Measurements from ENCODE around the gene MTMR12.
"Not testable (repeated sequence)": the region's sequence is repeated elsewhere in the genome, so short reads cannot be mapped to it uniquely, and the experiment has no call there.

The MTMR12 gene

DNA sequence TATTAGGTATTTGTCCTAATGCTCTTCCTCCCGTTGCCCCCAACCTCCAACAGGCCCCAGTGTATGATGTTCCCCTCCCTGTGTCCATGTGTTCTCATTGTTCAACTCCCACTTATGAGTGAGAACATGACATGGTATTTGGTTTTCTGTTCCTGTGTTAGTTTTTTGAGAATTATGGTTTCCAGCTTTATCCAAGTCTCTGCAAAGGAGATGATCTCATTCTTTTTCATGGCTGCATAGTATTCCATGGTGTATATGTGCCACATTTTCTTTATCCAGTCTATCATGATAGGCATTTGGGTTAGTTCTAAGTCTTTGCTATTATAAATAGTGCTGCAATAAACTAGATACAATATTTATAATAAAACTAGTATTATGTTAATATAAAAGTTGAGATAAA, 98.4 kb downstream of the MTMR12 start:
- H3K27me3 ChIP-seq (ENCODE audit: control insufficient read depth in 1 of 2, insufficient read depth in 2 of 2, low read length in 2 of 2); H3K36me3 ChIP-seq (ENCODE audit: control insufficient read depth in 2 of 2, insufficient read depth in 2 of 2, low read length in 2 of 2); H3K9ac ChIP-seq (ENCODE audit: low read length in 2 of 2); H3K9me3 ChIP-seq (ENCODE audit: control insufficient read depth in 2 of 2, low read length in 2 of 2); H3K27ac ChIP-seq (ENCODE audit: low read length); H3K4me3 ChIP-seq (ENCODE audit: low read length in 2 of 2): not testable (repeated sequence)
- peaks cover 16% of the 10 kb centered on the region for H3K4me1 ChIP-seq (ENCODE audit: control insufficient read depth, insufficient read depth, low read length)

DNA sequence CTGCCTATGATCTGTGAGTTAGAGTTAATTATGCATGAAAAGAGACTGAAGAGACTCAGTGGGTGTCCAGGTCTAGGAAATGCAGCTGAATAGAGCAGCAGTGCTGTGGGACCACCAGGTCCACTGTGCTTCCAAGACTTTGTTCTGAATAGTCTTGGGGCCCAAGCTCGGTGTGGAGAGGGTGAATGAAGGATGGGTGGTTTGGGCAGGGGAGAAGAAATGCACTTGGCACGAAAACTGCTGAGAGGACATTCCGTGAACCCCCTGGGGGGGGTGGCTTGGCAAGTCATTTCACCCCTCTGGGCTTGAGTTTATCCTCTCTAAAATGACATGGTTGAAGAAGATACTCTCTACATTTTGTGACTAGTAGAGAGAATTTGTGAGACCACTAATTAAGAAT, 102.6 kb downstream of the MTMR12 start:
- Histone ChIP-seq H3K9me3 (ENCODE audit: control insufficient read depth in 2 of 2, low read length in 2 of 2) (no peaks in the 10 kb centered on the region), H3K4me3 (ENCODE audit: low read length in 2 of 2) (no peak overlapping the region), H3K27ac (ENCODE audit: low read length) (no peak overlapping the region), H3K27me3 (ENCODE audit: control insufficient read depth in 1 of 2, insufficient read depth in 2 of 2, low read length in 2 of 2) (no peaks in the 10 kb centered on the region), H3K36me3 (ENCODE audit: control insufficient read depth in 2 of 2, insufficient read depth in 2 of 2, low read length in 2 of 2) (no peaks in the 10 kb centered on the region), H3K4me1 (ENCODE audit: control insufficient read depth, insufficient read depth, low read length) (no peaks in the 10 kb centered on the region), H3K9ac (ENCODE audit: low read length in 2 of 2) (no peak overlapping the region)

DNA sequence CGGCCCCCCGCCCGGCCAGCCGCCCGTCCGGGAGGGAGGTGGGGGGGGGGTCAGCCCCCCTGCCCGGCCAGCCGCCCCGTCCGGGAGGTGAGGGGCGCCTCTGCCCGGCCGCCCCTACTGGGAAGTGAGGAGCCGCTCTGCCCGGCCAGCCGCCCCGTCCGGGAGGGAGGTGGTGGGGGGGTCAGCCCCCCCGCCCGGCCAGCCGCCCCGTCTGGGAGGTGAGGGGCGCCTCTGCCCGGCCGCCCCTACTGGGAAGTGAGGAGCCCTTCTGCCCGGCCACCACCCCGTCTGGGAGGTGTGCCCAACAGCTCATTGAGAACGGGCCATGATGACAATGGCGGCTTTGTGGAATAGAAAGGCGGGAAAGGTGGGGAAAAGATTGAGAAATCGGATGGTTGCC, 103.9 kb downstream of the MTMR12 start:
- not testable (repeated sequence) for H3K27ac ChIP-seq (ENCODE audit: low read length); H3K9me3 ChIP-seq (ENCODE audit: control insufficient read depth in 2 of 2, low read length in 2 of 2); H3K27me3 ChIP-seq (ENCODE audit: control insufficient read depth in 1 of 2, insufficient read depth in 2 of 2, low read length in 2 of 2); H3K9ac ChIP-seq (ENCODE audit: low read length in 2 of 2); H3K4me1 ChIP-seq (ENCODE audit: control insufficient read depth, insufficient read depth, low read length); H3K4me3 ChIP-seq (ENCODE audit: low read length in 2 of 2); H3K36me3 ChIP-seq (ENCODE audit: control insufficient read depth in 2 of 2, insufficient read depth in 2 of 2, low read length in 2 of 2)

GRCh38 chr5:32207355-32207634, 105.4 kb downstream of the MTMR12 start:
- no peak overlapping the region for H3K27ac ChIP-seq (ENCODE audit: low read length)
- no peak overlapping the region for H3K4me3 ChIP-seq (ENCODE audit: low read length in 2 of 2)
- H3K4me1 ChIP-seq (ENCODE audit: control insufficient read depth, insufficient read depth, low read length): no peaks in the 10 kb centered on the region
- H3K27me3 ChIP-seq (ENCODE audit: control insufficient read depth in 1 of 2, insufficient read depth in 2 of 2, low read length in 2 of 2): no peaks in the 10 kb centered on the region
- no peak overlapping the region for H3K9ac ChIP-seq (ENCODE audit: low read length in 2 of 2)
- no peaks in the 10 kb centered on the region for H3K9me3 ChIP-seq (ENCODE audit: control insufficient read depth in 2 of 2, low read length in 2 of 2)
- H3K36me3 ChIP-seq (ENCODE audit: control insufficient read depth in 2 of 2, insufficient read depth in 2 of 2, low read length in 2 of 2): no peaks in the 10 kb centered on the region

- H3K36me3 ChIP-seq (ENCODE audit: control insufficient read depth in 2 of 2, insufficient read depth in 2 of 2, low read length in 2 of 2): no peaks in the 10 kb centered on the region
These were observed 106.0 kb downstream of the MTMR12 start for GRCh38 chr5:32206509-32207354.

GRCh38 chr5:32206053-32206452, 106.7 kb downstream of the MTMR12 start:
- Histone ChIP-seq H3K9me3 (ENCODE audit: control insufficient read depth in 2 of 2, low read length in 2 of 2) (no peaks in the 10 kb centered on the region), H3K9ac (ENCODE audit: low read length in 2 of 2) (no peak overlapping the region), H3K4me1 (ENCODE audit: control insufficient read depth, insufficient read depth, low read length) (no peaks in the 10 kb centered on the region), H3K36me3 (ENCODE audit: control insufficient read depth in 2 of 2, insufficient read depth in 2 of 2, low read length in 2 of 2) (no peaks in the 10 kb centered on the region), H3K4me3 (ENCODE audit: low read length in 2 of 2) (no peak overlapping the region), H3K27ac (ENCODE audit: low read length) (no peak overlapping the region), H3K27me3 (ENCODE audit: control insufficient read depth in 1 of 2, insufficient read depth in 2 of 2, low read length in 2 of 2) (no peaks in the 10 kb centered on the region)

More at GRCh38 chr5:32206509-32207354, 106.0 kb downstream of the MTMR12 start:
- H3K9ac ChIP-seq (ENCODE audit: low read length in 2 of 2): no peak overlapping the region
- H3K4me3 ChIP-seq (ENCODE audit: low read length in 2 of 2): no peak overlapping the region
- no peaks in the 10 kb centered on the region for H3K27me3 ChIP-seq (ENCODE audit: control insufficient read depth in 1 of 2, insufficient read depth in 2 of 2, low read length in 2 of 2)
- H3K9me3 ChIP-seq (ENCODE audit: control insufficient read depth in 2 of 2, low read length in 2 of 2): no peaks in the 10 kb centered on the region
- H3K27ac ChIP-seq (ENCODE audit: low read length): no peak overlapping the region
- no peaks in the 10 kb centered on the region for H3K4me1 ChIP-seq (ENCODE audit: control insufficient read depth, insufficient read depth, low read length)

- no peaks in the 10 kb centered on the region for H3K9me3 ChIP-seq (ENCODE audit: control insufficient read depth in 2 of 2, low read length in 2 of 2)
- H3K27ac ChIP-seq (ENCODE audit: low read length): no peak overlapping the region
- H3K4me1 ChIP-seq (ENCODE audit: control insufficient read depth, insufficient read depth, low read length): no peaks in the 10 kb centered on the region
- H3K9ac ChIP-seq (ENCODE audit: low read length in 2 of 2): no peak overlapping the region
- no peaks in the 10 kb centered on the region for H3K27me3 ChIP-seq (ENCODE audit: control insufficient read depth in 1 of 2, insufficient read depth in 2 of 2, low read length in 2 of 2)
- no peaks in the 10 kb centered on the region for H3K36me3 ChIP-seq (ENCODE audit: control insufficient read depth in 2 of 2, insufficient read depth in 2 of 2, low read length in 2 of 2)
- H3K4me3 ChIP-seq (ENCODE audit: low read length in 2 of 2): no peak overlapping the region
These were observed 110.3 kb downstream of the MTMR12 start for GRCh38 chr5:32202394-32202793.

DNA sequence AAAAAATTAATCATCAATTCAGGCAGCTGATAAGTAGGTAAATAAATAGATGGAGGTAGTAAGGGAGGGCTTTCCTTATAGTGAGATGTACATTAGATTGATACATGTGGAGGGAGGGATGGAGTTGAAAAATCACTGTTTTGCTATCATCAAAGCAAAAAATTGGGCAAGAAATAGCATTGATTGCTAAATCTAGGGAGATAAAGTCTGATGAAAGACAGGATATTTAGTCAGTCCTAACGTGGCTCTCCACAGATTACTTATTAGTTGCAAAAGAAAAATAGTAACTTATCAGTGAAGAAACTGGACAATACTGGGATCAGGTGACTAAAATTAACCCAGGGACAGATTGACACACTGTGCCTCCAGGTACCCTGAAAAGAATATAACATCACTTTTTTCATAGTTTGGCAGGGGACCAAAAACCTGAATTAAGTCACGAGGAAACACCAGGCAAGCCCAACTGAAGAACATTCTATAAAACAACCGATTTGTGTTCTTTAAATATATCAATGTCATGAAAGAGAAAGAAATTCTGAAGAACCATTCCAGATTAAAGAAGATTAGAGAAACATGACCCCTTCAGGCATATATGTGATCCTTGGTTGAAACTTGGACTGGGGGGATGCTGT, 111.5 kb downstream of the MTMR12 start:
- Histone ChIP-seq H3K27me3 (ENCODE audit: control insufficient read depth in 1 of 2, insufficient read depth in 2 of 2, low read length in 2 of 2) (no peaks in the 10 kb centered on the region), H3K36me3 (ENCODE audit: control insufficient read depth in 2 of 2, insufficient read depth in 2 of 2, low read length in 2 of 2) (no peaks in the 10 kb centered on the region), H3K9me3 (ENCODE audit: control insufficient read depth in 2 of 2, low read length in 2 of 2) (no peaks in the 10 kb centered on the region), H3K9ac (ENCODE audit: low read length in 2 of 2) (no peak overlapping the region), H3K27ac (ENCODE audit: low read length) (no peak overlapping the region), H3K4me1 (ENCODE audit: control insufficient read depth, insufficient read depth, low read length) (no peaks in the 10 kb centered on the region), H3K4me3 (ENCODE audit: low read length in 2 of 2) (no peak overlapping the region)

- no peak overlapping the region for H3K9ac ChIP-seq (ENCODE audit: low read length in 2 of 2)
- H3K4me1 ChIP-seq (ENCODE audit: control insufficient read depth, insufficient read depth, low read length): peaks cover 8% of the 10 kb centered on the region
- no peaks in the 10 kb centered on the region for H3K36me3 ChIP-seq (ENCODE audit: control insufficient read depth in 2 of 2, insufficient read depth in 2 of 2, low read length in 2 of 2)
- no peak overlapping the region for H3K27ac ChIP-seq (ENCODE audit: low read length)
- H3K27me3 ChIP-seq (ENCODE audit: control insufficient read depth in 1 of 2, insufficient read depth in 2 of 2, low read length in 2 of 2): no peaks in the 10 kb centered on the region
- H3K4me3 ChIP-seq (ENCODE audit: low read length in 2 of 2): no peak overlapping the region
- no peaks in the 10 kb centered on the region for H3K9me3 ChIP-seq (ENCODE audit: control insufficient read depth in 2 of 2, low read length in 2 of 2)
These were observed 115.7 kb downstream of the MTMR12 start for GRCh38 chr5:32197032-32197431.

GRCh38 chr5:32195265-32195664, 117.5 kb downstream of the MTMR12 start:
- H3K4me3 ChIP-seq (ENCODE audit: low read length in 2 of 2): no peak overlapping the region

DNA sequence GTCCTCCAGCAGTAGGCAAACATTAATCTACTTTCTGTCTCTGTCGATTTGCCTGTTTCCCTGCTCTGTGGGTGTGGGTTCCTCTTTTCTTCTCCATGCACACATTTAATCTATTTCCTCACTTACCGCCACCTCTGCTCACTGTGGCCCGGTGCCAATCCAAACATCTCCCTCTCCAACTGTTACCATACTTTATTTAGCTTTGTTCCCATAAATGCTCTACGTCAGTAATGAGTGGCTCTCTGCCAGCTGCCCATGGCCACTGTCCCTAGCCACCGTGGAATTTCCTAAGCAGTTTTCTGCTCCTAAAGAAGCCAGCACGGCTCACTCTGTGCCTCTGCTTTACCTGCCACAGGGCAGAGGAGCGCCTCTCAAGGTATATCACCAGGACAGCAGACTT, 119.1 kb downstream of the MTMR12 start:
- Histone ChIP-seq H3K4me1 (ENCODE audit: control insufficient read depth, insufficient read depth, low read length) (peaks cover 8% of the 10 kb centered on the region), H3K9ac (ENCODE audit: low read length in 2 of 2) (peak overlapping the region; percentile 5 to 58), H3K4me3 (ENCODE audit: low read length in 2 of 2) (peak overlapping the region; percentile 9 to 65), H3K27me3 (ENCODE audit: control insufficient read depth in 1 of 2, insufficient read depth in 2 of 2, low read length in 2 of 2) (no peaks in the 10 kb centered on the region), H3K27ac (ENCODE audit: low read length) (peak overlapping the region; percentile 64), H3K9me3 (ENCODE audit: control insufficient read depth in 2 of 2, low read length in 2 of 2) (no peaks in the 10 kb centered on the region), H3K36me3 (ENCODE audit: control insufficient read depth in 2 of 2, insufficient read depth in 2 of 2, low read length in 2 of 2) (no peaks in the 10 kb centered on the region)

More at GRCh38 chr5:32195265-32195664, 117.5 kb downstream of the MTMR12 start:
- Histone ChIP-seq H3K27ac (ENCODE audit: low read length) (no peak overlapping the region), H3K9me3 (ENCODE audit: control insufficient read depth in 2 of 2, low read length in 2 of 2) (no peaks in the 10 kb centered on the region), H3K27me3 (ENCODE audit: control insufficient read depth in 1 of 2, insufficient read depth in 2 of 2, low read length in 2 of 2) (no peaks in the 10 kb centered on the region), H3K36me3 (ENCODE audit: control insufficient read depth in 2 of 2, insufficient read depth in 2 of 2, low read length in 2 of 2) (no peaks in the 10 kb centered on the region), H3K9ac (ENCODE audit: low read length in 2 of 2) (no peak overlapping the region), H3K4me1 (ENCODE audit: control insufficient read depth, insufficient read depth, low read length) (peaks cover 8% of the 10 kb centered on the region)
